Thoracic aorta (tissue), 2 donors: ENCODE results near the gene VCP. TPM values are rescaled to one million over a fixed set of nuclear protein-coding genes. Genes with fewer than 3 reads are reported as not detected.

ENCODE experiments used
- total RNA-seq, 2 donors: library from RNA; depleted of rRNA; stranded (reverse); fragments of >200 nt; gene quantifications; one replicate each; pipeline versions ENCODE4 v1.1.0 to v1.2.3, GENCODE V29; 2016

VCP gene
- total RNA-seq, 2 donors from 2014 or later: 179 to 204 TPM

Other genes starting within 250 kb of the VCP start
- under 1 TPM; 0.27 to 0.35 TPM for gene PHF24, start 114.3 kb downstream of the VCP start, total RNA-seq
- gene DNAJB5, start 82.9 kb downstream of the VCP start, total RNA-seq: 10 to 100 TPM; 51.0 to 61.5 TPM
- gene FANCG, start 7.3 kb upstream of the VCP start, total RNA-seq: 10 to 100 TPM in 1 of 2 donors, 1 to 10 TPM in 1; 2.2 to 19.1 TPM
- gene PIGO, start 24.0 kb upstream of the VCP start, total RNA-seq: 10 to 100 TPM; 10.8 to 13.9 TPM
- 10 to 100 TPM; 51.7 to 84.1 TPM for gene STOML2, start 30.5 kb upstream of the VCP start, total RNA-seq
- gene ATOSB, start 43.2 kb upstream of the VCP start, total RNA-seq: 10 to 100 TPM; 30.2 to 33.6 TPM
- gene UNC13B, start 89.4 kb upstream of the VCP start, total RNA-seq: 10 to 100 TPM; 38.1 to 47.4 TPM